ENCODE results near the gene NUDT16L1.

NUDT16L1 gene

DNA sequence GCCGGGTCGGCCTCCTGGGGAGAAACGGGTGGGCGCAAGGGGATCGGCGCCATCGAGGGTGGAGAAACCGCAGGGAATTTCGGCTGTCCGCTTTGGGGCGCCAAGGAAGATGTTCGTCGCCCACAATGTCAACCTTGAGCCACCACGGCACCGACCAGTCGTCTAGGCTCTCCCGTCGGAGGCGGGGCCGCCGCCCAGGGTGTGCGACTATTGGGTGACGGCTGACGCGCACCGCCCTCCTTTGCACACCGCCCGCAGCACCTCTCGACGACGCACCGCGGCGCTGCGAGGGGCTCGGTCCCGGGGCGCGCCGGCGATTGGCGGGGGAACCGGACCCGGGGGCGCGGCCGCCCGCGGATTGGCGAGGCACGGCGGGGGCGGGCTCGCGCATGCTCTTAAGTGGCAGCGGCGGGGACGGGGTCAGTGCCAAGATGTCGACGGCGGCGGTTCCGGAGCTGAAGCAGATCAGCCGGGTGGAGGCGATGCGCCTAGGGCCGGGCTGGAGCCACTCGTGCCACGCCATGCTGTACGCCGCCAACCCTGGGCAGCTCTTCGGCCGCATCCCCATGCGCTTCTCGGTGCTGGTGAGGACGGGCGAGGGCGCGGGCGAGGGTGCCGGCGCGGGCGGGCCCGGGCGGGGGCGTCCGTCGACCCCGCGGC, at the start of gene NUDT16L1:
NUDT16L1 (plus strand) TSS at position 267 of the 660 bp plus-strand sequence; CDS start at position 432, 165 bp downstream.
- DNase-seq (ENCODE audit: low read depth in 2 of 2) = peak; percentile 91 to 96

DNA sequence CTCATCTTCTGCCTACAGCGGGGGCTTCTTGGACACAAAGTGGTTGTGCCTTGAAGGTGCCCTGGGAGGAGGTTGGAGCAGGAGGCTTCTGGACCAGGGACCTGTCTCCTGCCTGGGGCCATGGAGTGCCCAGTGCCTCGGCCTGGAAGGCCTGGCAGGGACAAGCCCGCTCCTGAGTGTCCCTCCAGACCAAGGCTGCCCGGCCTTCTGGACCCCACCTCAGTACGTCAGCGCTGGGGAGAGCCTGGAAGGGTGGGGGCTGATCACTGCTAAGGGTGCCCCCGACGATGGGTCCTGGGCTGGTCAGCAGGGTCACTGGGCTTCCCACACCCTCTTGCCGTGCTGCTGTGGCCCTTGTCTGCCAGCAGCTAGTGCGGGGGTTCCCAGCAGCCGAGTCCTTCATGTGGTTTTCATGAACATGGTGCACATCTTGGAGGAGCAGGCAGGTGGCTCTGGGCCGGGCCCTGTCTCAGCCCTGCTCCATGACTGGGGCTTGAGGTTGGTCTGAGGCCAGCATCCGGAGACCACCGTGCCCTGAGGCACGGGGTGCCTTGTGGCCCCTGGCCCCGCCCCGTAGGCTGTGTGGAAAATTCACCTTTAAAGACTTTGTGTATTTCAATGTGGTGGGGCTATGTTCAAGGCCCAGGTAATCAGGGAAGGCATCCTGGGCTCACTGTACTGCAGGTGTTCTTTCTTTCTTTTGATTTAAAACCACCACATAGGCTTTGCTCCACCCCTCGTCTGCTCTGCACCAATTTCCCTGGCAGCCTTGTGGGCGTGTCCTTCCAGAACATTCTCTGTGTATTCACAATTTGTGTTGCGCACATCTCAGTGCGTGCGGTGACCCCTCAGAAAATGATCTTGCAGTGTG, 46.4 kb upstream of the NUDT16L1 start:
- DNase-seq (ENCODE audit: low read depth in 2 of 2) = no peak

DNA sequence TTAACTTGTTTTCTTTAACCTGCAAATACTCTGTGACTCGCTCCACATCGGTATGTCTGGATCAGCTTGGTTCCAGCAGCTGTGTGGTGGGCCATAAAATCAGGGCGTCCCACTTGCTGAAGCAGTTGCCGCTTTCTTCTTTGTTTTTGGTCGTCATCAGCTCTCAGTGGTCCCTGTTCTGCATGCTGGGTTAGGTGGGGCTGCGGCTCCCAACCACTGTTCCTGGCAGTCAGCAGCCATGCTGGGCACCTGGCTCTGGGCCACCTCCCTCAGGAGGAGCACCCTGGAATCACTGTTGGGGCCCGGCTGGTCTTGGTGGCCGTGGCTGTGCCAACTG, 45.8 kb upstream of the NUDT16L1 start:
- DNase-seq (ENCODE audit: low read depth in 2 of 2) = no peak

DNA sequence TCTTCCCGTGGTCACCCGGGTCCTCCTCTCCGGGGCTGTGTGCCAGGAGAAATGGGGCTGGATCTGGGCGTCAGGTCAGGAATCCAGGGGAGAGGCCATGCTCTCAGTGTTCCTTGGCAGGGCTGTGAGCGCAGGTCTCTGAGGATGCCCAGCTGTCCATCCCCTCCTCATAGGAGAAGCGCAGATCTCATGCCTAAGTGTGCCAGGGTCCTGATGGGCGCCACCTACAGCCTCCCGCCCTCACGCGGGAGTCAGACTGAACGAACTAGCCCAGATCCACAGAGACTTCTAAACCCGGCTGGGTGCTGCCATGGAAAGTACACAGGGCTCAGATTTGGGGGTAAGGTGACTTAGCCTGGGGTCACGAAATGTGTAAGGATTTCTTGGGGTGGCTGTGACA, 44.4 kb upstream of the NUDT16L1 start:
- DNase-seq (ENCODE audit: low read depth in 2 of 2) = no peak

DNA sequence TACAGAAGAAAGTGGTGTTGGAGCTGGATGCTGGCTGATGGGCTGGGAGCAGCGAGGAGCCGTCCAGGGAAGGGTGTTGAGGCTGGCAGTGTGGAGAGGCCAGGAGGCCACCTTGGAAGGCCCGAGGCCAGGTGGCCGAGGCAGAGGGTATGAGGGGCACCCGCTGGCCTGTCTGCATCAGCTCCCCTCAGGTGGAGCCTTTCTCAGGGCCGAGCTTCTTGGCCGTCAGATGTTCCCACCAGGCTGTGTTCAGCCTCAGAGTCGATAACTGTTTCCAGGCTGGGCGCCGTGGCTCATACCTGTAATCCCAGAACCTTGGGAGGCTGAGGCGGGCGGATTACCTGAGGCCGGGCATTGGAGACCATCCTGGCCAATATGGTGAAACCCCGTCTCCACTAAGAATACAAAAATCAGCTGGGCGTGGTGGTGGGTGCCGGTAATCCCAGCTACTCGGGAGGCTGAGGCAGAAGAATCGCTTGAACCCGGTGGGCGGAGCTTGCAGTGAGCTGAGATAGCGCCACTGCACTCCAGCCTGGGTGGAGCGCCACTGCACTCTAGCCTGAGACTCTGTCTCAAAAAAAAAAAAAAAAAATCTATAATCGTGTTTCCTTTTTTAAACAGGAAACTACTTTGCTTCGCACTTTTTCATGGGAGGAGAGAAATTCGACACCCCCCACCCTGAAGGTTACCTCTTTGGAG, 43.5 kb upstream of the NUDT16L1 start:
- DNase-seq (ENCODE audit: low read depth in 2 of 2) = no peak

DNA sequence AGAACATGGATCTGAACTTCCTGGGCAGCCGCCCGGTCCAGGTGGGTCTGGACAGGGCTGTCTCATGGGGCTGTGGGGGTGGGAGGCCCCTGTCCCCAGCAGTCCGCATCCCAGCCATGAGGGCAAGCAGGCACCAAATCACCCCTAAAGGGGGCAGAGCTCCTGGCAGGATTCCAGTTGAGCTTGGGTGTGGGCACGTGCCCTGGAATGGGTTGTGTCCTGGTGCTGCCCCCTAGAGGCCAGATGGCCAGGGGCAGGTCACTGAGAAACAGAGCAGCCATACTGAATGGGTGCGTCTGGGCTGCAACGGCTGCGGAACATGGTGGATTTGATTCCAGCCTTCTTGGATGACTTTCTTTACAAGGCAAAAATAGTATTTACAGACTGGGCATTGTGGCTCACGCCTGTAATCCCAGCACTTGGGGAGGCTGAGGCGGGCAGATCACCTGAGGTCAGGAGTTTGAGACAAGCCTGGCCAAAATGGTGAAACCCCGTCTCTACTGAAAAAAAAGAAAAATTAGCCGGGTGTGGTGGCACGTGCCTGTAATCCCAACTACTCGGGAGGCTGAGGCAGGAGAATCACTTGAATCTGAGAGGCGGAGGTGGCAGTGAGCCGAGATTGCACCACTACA, 42.8 kb upstream of the NUDT16L1 start:
- DNase-seq (ENCODE audit: low read depth in 2 of 2) = peak; percentile 62 to 75

DNA sequence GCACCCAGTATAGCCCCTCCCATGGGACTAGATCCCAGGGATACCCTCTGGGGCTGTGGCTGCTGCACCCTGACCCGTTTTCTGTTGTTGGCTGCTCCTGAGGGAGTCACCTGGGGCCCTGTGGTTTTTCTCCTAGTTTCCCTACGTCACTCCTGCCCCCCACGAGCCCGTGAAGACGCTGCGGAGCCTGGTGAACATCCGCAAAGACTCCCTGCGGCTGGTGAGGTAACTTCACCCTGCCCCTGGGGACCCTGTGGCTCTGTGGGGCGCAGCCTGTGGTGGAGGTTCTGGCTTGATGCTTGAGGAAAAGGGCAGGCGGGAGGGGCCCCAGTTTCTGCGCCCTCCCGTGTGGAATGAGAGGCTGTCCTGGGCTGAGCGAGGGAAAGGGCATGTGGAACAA, 41.5 kb upstream of the NUDT16L1 start:
- no peak for DNase-seq (ENCODE audit: low read depth in 2 of 2)

DNA sequence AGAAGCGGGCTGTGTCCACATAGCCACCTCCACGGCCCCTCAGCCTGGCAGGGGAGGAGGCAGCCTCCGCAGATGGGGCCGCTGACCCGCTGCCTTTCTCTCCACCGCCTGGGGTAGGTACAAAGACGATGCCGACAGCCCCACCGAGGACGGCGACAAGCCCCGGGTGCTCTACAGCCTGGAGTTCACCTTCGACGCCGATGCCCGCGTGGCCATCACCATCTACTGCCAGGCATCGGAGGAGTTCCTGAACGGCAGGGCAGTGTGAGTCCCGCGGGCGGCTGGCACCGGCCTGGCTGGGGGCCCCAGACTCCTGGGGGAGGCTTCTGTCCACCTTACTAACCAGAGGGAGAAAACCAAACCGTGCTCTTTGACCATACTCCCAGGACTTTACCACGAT, 40.8 kb upstream of the NUDT16L1 start:
- DNase-seq (ENCODE audit: low read depth in 2 of 2) = no peak

DNA sequence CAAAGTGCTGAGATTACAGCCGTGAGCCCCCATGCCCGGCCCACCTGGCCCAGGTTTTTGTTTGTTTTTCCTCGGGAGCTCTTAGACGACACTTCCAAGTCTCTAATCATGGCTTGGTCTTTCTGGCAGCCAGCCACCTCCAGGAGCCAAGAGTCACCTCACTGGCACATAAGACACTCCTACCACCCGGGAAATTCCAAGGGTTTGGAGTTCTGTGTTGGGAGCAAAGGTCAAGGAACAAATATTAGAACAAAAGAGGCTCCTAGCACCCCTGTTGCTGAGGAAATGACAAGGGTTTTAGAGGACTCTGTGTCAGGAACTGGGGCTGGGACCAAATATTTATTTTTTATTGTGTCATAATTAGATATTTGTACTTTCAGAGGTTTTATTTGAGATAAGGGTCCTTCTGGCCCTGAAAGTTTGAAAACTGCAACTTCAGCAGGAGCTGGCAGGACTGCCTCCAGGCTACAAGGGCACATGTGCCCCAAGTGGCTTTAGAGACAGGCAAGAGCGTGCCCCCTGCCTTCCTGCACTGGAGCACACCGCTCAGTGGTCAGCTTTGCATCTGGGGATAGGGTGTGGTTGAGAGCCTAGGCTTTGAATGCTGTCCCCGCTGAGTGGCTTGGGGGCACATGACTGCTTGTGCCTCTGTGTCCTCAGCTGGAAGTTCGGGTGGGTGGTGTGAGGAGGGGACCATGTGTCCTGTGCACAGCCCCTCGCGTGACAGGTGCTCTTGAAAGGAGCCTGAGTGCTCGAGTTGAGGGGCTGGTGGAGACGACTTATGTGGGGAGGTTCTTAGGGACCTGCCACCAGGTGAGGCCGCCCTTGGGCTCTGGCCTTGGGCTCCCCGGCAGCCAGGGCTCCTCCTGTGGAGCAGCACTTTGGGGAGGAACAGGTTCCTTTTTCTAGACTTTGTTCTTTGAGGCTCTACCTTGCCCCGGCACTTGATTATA, 39.1 kb upstream of the NUDT16L1 start:
- no peak for DNase-seq (ENCODE audit: low read depth in 2 of 2)

DNA sequence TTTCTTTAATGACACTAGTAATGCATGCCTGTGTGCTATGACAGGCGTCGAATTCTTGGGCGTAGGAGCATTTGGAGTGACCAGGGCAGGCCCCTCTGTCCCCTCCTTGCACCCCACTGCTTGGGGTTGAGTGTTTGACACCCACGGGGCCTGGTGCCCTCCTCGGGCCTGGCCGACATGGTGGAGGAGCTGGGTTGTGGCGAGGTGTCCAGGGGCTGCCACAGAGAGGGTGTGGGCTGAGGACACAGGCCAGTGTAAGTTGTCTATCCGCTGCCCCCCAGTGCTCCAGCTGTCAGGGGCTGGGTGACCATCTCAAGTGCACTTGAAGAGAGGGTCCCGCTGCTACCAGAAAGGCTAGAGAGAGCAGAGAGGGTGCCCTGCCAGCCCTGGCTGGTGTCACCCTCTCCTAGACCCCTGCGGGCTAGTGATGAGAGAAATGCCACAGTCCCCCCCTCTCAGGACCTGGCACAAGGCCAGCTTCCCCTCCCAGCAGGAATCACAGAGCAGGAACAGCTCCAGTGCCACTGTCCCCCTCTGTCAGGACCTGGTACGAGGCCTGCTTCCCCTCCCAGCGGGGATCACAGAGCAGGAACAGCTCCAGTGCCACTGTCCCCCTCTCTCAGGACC, 38.3 kb upstream of the NUDT16L1 start:
- no peak for DNase-seq (ENCODE audit: low read depth in 2 of 2)

DNA sequence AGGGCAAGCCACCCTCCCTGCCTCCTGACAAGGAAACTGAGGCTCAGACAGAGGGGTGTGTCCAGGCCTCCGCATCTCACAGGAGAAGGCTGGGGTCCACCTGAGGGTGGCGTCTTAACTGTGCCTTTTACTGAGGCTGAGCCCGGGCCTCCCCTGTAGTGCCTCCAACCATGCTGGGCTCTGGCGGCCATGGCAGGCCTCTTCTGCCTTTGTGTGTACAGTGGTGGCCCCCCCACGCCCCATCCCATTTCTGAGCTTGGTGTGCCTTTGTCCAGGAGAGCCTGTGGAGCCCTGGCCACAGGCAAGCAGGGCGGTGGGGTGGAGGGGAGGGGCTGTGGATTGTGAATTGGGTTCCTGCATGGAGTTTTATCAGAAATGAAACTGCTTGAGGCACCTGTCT, 37.6 kb upstream of the NUDT16L1 start:
- no peak for DNase-seq (ENCODE audit: low read depth in 2 of 2)

DNA sequence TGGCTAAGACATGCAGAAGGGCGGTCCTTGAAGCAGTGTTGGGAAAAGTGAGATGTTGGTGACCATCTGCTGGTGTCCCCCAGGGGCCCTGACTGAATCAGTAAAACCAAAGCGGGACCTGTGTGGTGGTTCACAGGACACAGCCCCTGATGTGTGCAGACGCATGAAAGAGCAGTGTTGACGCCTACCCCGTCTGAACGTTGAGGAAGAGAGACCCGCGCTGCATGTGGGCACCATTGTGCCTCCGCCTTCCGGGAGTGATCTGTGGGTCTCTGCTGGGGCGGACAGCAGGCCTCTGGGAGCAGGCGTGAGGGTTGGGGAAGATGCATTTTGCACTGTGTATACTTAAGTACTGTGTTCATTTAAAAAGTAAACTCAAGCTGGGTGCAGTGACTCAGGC, 37.1 kb upstream of the NUDT16L1 start:
- no peak for DNase-seq (ENCODE audit: low read depth in 2 of 2)

DNA sequence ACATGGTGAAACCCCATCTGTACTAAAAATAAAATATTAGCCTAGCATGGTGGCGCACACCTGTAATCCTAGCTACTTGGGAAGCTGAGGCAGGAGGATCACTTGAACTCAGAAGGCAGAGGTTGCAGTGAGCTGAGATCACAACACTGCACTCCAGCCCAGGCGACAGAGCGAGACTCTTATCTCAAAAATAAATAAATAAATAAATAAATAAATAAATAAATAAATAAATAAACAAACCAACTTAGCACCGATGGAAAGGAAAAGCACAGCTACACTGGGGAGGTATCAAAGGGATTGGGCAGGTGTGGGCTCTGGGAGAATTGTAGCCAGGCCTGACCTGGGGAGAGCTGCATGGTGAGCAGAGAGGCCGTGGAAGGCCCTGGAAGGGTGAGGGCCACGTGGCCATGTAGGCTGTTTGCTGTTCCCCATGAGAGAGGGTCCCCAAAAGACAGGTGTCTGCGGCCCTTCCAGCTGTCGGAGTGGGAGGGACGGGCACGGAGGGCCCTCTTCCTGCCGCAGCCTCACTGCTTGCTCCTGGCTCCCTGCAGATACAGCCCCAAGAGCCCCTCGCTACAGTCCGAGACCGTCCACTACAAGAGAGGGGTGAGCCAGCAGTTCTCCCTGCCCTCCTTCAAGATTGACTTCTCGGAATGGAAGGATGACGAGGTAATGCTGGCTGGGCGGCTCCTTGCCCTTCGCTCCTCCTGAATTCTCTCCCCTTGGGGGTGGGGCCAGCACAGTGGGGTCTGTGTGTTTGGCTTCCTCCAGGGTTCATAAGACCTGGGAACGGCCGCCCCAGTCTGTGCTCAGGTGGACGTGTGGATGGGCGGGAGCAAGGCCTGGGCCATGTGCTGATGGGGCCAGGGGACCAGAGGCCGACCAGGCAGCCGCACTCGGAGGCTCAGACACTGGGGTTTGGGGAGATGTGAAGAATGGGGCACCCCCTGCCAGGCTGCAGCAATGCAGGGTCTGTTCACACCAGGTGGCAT, 36.4 kb upstream of the NUDT16L1 start:
- DNase-seq (ENCODE audit: low read depth in 2 of 2) = no peak

DNA sequence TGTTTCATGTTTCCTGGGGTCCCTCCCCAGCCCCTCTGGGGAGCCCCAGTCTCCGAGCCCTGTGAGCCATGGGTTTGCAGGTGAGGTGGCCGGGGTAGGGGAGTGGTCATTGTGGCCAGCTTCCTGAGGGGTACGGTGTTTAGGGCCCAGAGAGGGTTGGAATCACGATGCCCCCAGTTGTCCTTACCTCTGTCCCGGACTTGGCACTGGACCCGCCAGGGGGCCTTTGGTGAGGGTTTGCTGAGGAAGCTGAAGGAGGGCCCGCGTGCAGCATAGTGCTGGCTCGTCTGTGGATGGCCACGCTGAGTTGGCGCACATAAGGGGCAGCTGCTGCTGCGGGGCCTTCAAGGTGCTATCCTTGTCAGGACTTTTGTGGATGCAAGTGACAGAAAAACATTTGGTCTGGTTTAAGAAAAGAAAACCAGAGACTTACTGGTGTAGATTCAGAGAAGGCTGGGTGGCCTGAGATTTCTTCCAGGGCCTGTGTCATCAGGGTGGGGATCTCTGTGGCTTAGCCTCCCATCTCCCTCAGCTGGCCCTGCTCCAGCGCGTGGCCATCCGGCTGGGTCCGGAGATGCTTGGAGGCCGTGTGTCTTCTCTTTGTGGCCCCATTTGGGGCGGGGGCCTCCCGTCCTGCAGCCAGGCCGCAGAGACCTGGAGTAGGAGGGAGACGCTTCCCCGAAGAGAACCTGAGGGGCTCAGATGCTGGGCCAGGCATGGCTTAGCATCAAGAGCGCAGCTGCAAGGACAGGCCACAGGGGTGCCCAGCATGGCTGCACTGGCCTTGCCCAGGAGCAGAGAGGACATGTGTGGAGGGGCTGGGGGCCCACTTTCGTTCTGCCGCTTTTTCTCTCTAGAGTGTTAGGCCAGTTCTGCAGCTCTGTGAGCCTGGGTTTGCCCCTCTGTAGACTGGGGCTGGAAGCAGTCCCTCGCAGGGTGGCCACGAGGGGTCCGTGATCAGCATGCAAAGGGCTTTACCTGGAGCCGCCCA, 33.7 kb upstream of the NUDT16L1 start:
- DNase-seq (ENCODE audit: low read depth in 2 of 2) = no peak

DNA sequence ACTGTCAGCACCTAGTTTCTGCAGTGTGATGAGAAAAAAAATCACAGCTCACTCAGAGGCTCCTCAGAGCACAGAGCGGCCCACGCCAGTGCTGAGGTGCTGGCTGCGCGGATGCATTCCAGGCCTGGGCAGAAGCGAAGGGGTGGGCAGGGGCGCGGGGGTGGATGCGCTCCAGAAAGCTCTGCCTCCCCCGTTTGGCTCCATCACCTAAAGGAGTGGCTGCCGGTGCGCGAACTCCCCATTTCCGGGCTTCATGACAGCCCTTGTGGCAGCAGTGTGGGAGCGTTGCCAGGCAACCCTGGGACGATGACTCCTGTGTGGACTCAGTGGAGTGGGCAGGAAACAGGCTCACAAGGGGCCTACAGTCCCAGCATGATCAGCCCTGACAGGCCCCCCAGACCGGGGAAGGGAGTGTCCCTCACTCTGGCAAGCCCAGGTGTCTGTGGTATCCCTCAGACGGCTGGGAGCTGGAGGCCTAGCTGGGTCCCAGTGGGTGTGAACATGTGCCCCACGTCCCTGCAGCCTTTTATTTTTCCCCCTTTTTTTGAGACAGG, 32.8 kb upstream of the NUDT16L1 start:
- DNase-seq (ENCODE audit: low read depth in 2 of 2) = peak; percentile 64 to 83

DNA sequence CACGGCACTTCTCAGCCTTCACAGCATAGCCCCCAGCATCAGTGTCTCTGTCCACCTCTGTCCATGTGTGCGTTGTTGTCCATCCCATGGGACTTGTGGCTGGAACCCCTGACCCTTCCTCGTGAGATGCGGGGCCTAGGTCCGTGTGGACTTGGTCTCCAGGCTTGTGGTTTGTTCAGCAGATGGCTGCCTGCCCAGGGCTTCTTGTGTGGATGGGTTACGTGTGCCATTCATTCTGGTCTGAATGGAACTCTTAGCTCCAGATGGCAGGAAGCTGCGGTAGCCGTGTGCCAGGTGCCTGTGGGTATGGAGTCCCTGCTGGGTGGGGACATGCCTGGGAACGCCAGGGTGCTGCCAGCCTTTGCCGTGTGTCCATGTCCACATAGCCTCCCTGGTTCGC, 31.7 kb upstream of the NUDT16L1 start:
- no peak for DNase-seq (ENCODE audit: low read depth in 2 of 2)

DNA sequence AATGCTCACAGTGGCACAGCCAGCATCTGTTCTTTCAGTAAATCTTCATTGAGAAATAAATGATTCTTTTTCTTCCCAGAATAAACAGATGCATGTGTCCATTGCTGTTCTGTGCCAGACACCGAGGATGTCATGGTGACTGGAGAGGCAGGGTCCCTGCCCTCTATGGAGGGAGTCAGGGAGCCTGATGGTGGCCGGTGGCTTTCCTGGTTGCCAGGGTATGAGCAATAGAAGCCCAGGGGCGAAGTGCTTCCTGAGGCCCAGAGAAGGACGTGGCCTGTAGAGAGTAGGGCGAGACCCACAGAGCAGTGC, 29.9 kb upstream of the NUDT16L1 start:
- DNase-seq (ENCODE audit: low read depth in 2 of 2) = no peak

Data from stimulated activated CD4-positive, alpha-beta T cell treated with anti-CD3 and anti-CD28 coated beads, Interleukin-15, amount 100 ng/mL, for 48 hours (primary cell).